Measurements from ENCODE around the gene LINC01488.

The LINC01488 gene

DNA sequence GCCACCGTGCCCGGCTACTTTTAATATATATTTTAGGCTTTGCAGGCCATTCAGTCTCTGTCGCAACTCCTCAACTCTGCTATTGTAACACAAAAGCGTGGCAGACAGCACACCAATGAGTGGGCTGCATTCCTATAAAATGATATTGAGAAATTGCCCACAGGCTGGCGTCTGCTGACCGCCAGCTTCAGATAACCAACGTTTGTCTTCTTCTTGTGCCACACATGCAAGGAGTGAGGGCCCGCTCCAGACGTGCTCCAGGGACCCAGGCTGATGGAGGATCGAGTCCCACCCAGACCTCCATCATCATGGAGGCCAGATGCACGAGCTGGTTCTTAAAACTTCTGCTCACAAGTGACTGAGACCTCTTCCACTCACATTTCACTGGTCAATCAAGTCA lies 35.4 kb upstream of the LINC01488 start:
- DNase-seq: no peak

DNA sequence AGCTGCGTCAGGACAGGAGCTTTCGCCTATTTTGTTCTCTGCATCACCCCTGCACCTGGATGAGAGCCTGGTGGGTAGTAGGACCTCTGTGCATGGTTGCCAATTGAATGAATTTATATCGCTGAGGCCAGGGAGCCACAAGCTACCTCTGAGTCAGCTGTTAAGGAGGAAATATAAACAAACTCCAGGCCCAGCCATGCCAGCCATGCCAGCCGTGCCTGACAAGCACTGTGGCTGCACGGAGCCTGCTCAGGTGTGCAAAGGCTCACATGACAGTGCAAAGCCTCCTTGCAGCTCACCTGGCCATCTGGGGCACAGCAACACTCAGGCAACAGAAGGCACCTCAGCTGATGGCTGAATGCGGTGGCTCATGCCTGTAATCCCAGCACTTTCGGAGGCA lies 33.7 kb upstream of the LINC01488 start:
- DNase-seq: no peak

DNA sequence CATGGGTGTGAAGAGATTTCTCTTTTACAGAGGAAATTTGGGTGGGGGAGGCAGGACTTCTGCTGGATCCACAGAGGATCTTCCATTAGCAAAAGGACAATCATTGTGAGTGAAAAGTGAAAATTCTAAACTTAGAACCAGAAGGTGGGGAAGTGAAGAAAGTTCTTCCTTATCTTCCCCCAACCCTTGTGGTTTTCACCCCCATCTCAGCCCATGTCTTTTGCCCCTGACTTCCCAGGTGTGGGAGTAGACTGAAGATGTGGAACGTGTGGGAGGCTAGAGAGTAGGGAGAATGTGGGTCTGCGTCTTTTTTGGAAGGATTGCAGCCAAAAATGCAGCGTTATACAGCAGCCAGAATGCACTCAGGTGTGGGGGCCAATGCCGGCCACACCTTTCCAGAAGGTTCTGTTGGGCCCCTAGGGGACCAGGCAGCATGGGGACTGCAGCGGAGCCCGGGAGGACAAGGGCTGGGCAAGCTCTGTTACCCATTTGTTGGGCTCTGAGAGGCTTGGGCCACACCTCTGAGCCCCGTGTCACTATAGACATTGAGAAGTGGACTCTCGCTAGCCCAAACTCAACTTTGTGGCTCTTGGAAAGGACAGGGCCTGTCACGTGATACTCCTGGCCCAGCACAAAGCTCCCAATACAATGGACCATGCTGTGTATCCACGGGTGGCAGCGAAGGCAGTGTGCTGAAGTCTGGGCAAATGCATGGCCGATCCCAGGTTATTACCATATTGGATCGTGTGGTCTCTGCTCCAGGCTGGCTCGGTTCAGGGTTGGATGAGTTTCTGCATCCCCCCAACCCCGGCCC lies 32.8 kb upstream of the LINC01488 start:
- no peak for DNase-seq

DNA sequence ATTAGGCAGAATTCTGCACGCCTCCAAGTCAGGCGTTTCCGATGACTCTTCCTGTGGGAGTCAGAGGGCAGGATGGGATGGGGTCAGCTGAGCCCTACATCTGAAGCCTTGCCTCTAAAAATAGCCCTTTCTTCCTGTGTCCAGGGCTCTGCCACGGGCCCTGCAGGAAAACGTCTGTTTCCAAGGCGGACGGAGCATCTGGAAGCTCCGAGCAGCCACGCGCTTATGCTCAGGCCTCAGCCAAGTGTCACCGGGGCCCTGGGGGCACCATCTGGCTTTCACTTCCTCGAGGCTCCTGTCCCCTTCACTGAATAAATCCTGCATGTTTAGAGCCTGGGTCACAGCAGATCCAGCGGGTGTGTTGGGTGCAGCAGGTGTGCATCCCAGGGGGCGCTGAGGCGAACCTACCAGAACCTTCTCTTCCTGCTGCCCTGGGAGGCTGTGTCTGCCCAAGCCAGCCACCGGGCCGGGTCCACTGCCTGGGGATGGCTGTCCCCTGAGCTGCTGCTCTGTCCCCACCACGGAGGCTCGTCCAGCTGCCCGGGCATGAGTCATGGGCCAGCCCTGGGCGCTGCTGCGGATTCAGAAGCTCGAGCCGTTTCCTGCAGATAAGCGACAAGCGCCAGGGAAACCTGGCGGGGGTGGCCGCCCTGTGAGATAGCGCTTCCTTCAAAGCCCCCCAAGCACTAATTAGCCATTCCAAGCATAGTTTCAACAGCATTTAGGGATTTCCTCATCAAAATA lies 32.0 kb upstream of the LINC01488 start:
- DNase-seq: no peak

DNA sequence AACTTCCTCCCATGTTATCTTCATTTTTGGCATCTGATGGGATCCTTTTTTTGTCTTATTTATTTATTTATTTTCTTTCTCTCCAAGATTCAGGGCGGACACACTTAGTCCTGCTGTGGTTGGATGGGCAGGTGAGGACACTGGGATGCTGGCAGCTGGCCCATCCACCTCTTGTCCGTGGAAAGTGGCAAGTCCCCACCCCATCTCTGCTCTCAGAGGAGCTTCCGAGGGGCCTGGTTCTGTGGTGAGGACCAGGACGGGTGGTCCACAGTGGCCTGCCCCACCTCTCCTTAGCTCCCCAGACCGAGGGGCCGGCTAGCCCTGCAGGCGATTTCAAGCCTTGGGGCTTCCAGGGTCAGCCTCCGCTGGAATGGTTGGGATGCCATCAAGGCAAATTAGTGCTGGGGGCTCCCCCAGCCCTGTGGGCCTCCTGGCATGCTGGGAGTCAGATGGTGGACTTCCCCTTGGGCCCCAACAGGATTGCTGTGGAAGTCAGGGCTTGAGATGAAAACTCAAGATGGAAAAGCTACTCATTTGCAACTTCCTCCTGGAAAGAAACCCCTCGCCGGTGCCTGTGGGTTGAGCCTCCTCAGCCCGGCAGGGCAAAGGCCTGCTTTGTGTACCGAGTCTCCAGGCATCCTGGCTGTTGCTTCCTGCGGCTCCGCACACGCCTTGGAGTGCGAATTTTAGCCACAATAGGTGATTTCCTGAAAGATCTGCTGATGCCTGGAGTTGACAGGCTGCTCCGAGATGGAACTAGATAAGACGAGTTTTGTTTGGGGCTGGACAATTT lies 31.2 kb upstream of the LINC01488 start:
- no peak for DNase-seq

DNA sequence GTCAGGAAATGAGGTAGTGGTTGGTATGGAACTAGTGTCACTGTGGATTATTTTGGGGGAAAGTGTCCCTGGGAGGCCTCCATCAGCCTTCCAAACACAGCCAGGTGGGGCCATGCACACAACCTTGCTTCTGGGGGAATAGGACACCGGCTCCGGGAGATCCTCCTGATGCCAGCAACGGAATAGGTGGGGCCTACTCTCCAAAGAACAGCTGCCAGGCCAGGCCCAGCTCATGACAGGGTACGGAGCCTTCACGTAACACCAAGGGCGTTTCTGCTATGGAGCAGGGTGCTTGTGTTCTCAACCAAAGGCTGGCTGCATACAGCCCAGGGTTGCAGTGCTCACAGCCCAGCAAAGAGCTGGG lies 30.6 kb upstream of the LINC01488 start:
- no peak for DNase-seq

DNA sequence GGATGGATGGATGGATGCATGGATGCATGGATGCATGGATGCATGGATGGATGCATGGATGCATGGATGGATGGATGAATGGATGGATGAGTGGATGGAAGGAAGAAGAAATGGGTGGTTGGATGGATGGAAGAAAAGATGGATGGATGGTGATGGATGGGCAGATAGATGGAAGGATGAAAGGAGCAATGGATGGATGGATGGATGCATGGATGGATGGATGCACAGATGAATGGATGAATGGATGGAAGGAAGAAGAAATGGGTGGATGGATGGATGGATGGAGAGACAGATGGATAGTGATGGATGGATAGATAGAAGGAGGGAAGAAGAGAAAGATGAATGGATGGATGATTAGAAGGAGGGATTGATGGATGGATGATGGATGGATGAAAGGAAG lies 30.2 kb upstream of the LINC01488 start:
- DNase-seq: no peak

DNA sequence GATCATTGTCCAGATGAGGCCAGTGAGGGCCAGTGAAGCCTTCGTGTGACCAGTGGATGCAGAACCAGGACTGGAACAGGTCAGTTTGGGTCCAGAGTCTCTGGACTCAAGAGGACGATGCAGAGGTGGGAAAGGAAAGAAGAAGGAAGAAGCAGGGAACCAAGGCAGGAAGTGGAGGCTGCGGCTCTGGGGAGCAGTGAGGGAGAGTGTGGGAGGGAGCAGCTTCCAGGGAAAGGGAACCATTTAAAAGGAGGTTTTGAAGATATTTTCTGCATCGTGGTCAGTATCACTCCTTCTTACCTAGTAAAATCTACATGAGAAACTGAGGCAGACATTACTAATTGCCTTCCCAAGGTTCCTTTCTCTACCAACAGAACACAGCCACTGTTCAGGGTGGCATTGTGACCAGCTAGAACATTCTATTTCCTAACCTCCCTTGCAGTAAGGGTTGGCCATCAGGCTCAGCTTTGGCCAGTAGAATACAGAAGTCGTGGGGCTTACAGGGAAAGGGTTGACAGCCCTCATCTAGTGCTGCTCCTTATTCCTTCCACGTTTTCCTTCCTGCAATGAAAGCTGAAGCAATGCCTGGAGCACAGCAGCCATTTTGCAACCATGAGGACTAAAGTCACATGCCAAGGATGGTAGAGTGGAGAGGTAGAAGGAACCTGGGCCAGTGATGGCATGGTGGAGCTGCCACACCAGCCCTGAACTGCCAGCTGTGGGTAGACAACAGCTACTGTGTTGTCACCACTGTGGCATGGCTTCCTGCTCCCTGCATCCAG lies 29.1 kb upstream of the LINC01488 start:
- no peak for DNase-seq

DNA sequence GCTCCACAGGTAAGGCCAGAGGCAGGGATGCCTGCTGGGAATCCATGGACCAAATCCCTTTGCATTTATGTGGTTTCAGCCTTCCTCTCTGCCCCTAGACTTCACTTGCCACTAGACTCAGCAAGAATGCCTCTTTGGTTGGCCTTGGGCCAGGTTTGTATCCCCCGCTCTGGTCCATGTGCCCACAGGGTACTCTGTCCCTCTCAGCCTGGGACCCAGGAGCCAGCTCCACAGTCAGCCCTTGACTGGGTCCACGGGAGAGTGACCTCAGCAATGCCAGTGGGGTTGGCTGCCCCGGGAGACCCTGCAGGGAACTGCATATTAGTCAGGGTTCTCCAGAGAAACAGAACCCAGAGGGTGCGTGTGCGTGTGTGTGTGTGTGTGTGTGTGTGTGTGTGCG lies 28.3 kb upstream of the LINC01488 start:
- no peak for DNase-seq

DNA sequence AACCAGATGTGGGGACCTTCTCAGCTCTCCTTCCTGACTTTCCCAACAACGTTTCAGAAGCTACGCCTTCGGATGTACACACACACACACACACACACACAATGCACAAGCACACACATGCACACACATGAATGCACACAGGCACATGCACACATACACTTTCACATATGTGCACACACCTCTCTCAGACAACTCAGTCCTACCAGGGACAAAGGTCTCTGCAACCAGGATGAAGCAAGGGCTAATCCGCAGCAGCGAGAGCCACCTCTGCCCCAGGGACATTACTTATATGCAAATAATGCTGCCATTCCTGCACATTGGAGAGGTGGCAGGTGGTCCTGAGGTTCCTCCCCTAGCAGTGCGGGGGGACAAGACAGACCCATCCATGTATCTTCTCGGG lies 27.4 kb upstream of the LINC01488 start:
- DNase-seq: no peak

DNA sequence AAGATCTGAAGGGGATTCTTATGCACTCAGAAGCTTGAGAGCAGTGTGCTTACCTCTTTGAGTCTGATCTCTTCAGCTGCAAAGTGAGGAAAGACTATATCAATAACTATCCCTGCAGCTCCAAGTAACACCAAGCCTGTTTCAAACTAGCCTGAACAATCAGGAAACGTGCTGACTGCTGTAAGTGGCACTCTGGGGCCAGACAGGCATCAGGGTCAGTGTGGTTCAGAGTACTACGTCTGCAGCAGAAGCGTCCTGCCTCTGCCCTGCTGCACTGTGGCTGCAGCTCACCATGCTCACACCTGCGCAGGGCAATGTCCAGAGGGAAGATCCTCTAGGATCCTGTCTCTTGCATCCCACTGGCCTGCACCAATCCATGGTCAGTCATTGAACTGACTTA lies 25.5 kb upstream of the LINC01488 start:
- DNase-seq: no peak

DNA sequence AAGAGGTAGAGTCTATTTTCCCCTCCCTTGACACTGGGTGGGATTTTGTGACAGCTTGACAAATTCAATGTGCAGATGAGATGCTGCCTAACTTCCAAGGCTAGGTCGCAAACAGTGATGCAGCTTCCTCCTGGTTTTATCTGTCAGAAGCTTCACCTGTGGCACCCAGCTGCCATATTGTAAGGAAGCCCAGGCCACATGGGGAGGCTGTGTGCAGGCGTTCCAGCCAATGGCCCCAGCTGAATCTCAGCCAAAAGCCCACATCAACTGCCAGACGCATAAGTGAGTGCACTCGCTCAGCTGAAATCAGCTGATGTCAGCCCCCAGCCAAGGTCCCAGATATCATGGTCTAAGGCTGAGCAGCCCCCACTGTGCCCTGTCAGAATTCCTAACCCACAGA lies 24.8 kb upstream of the LINC01488 start:
- DNase-seq: no peak

DNA sequence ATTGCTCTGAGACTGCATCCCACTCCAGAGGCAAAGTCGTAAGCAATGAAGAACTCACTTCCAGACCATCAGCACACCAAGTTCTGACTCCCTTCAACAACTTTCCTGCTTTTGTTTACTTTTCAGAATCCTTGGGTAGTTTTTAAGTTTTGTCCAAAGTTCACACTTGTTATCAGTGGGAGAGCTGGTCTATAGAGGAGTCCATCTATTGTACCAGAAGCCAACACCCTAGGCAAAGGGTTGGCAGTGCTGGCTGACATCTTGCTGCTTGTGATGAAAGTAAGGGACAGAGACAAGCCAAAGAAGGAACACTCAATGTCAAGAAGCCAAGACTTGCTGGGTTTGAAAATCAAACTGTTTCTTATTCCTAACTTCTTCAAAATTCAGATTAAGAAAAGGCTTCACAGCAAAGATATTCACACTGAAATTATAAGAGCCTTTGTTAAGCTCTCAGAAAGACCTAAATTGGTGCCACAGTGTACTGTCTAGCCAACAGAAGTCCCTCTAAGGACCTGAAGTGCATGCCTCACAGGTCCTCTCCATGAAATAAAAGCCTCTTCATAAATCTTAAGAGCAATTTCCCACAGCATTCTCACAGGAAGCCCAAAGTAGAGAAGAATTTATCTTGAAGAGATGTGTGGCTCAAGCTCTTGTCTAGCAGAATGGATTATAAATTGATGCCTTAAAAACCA lies 21.5 kb upstream of the LINC01488 start:
- no peak for DNase-seq

DNA sequence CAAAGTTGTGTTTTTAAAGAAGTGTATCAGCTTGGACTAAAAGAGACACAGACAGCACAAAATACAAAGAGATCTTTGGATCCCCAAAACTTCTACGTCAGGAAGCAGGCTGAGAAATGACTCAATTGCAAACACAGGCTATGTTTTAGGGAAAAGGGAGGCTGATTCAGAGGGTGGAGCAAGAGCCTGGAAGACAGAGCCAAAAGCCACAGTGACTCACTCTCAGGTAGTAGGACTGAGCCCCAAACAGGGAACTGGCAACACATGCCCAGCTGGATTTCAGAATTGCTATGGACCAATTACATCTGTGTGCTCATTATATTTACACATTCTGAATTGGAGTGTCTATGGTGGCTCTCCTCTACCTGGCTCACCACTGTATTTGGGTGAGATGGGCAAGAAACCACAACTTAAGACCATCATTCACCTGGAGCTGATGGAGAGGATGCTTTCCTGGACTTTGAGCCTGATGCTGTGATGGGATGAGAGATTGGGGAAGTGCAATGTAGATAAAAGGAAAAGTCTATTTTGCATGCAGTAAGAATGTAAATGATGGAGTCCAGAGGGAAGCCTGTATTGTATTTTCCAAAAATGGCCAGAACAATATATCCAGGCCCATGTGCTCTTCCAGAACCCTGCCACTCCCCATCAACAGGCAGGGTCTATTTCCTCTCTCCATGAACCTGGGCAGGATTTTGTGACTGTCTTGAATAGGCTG lies 20.8 kb upstream of the LINC01488 start:
- DNase-seq: peak; percentile 76

DNA sequence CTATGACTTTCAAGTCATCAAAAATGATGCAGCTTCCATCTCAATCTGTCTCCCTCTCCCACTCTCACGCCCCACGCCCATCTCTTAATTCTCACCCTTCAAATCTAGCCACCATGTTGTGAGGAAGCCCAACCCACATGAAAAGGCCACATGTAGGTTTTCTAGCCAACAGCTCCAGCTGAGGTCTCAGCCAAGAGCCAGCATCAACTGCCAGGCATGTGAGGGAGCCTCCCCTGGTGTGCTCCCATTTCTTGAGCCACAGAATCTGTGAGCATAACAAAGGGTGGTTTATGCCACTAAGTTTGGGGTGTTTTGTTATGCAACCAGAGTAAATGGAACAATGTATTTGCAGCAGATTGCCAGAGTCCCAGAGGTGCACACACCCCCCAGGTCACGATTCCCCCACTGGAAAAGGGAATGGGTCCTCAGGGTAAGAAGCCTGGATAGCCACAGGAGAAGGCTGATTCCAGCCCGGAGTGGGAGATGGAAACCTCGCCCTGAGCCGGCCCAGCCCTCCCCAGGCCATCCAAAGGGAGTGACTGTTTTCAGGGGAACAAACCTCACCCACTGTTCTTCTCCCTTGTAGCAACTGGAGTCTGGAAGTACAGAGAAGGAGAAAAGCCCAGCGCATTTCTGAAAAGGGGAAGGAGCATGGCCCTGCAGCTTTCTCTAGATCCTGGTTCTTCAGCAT lies 20.0 kb upstream of the LINC01488 start:
- no peak for DNase-seq

DNA sequence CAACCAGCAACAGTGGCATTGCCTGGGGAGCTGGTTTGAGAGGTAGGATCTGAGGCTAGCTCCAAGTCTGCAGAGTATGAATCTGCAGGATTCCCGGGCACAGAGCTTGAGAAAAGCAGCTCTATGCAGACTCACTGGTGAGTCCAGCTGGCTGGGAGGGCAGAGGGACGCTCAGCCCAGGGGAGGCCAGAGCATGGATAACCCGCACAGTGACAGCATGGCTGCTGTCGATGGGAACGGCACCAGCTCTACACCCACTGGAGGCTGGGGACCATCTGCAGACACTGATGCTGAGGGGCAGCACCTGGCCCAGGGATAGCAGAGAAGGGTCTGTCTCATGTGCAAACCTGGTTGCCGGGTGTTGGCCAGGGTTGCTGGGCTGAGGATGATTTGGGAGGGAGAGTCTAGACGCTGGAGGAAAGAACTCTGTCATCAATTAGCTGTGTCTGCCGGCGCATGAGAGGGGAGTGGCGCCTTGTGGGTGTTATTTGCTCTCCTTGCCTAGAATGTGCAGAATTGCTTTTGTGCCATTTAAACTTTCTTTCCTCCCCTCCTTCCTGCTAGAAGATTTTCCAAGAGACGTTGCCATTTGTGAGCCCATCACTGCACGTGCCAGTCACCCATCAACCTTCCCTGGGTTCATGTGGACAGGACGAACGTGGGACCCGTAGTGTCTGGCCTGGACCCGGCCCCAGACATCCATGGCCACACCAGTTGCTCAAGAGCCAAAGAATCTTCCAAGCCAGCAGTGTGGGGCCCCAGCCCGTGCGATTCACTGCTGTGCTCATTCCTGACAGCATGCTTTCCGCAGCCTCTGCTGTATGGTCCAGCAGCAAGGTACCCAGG lies 19.1 kb upstream of the LINC01488 start:
- DNase-seq: peak; percentile 20

DNA sequence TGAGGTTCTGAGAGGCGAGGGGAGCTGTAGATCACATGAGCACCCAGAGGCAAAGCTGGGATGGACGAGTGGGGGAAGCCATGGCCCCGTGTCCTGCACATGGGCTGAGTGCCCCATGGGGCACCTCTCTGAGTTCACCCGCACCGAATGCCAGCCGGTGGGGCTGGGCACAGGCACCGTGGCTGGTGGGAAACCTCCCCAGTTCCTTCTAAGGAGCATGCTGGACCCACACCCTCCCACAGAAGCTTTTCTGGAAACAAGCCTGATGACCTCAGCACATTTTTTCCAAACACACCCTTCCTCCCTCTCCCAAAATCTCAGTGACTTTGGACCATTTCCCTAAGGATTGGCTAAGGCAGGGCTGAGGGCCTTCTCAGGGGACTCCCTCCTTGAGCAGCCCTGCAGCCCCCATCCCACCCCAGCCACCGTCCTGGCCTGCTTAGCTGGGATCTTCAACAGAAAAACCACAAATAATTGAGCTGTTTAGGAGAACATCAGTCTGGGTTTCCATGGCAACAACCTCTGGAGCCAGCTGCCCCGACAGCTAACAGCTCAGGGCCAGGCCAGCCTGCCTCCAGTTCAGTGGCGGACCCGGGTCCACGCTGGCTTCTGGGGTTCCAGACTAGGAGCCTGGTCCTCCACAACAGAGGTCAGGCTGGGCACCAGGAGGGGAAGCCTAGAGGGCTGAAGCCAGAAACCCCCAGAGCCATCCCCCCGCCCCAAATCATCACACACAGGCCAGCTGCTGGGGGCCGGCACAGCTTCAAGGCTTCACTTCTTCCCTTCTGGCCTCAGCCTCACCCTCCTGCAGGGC lies 18.1 kb upstream of the LINC01488 start:
- DNase-seq: peak; percentile 75
